ENCODE results near the gene ZNF580.

DNA sequence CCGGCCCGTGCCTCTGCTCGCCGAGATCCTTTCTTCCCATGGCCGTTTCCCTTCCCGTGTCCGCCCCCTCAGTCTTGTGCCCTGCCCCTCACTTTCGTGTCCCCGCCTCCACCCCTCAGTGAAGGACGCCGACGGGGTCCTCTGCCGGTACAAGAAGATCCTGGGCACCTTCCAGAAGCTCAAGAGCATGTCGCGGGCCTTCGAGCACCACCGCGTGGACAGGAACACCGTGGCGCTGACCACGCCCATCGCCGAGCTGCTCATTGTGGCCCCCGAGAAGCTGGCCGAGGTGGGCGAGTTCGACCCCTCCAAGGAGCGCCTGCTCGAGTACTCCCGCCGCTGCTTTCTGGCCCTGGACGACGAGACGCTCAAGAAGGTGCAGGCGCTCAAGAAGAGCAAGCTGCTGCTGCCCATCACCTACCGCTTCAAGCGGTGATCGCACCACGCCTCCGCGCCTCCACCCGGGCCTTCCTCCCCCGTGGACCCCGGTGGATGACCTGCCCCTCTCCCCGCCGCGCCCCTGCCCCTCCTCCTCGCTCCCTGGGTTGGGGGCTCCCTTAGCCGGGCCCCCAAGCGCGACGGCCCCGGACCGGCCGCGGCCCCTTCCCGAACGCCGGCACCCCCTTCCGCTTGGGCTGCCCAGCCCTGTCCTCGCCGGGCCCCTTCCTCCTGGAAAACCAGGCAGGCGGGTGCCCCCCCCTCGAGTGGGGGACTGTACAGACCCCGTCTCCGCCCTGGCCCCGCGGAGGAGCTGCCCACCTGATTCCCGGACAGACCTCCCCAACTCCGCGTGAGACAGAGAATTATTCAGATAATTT lies 11.7 kb downstream of the ZNF580 start:
- TF ChIP-seq TAF1 (IDR thresholded peaks at IDR 0.05; ENCODE audit: low read depth) (no peak), TCF12 (IDR thresholded peaks at IDR 0.05; ENCODE audit: low read depth) (no peak), TEAD4 (IDR thresholded peaks at IDR 0.05) (no peak), RAD21 (IDR thresholded peaks at IDR 0.05; ENCODE audit: low read depth) (no peak), CREB1 (IDR thresholded peaks at IDR 0.05; ENCODE audit: low read depth) (no peak), ZBTB7A (IDR thresholded peaks at IDR 0.05; ENCODE audit: low read depth) (no peak), YY1 (IDR thresholded peaks at IDR 0.05; ENCODE audit: low read depth) (no peak), FOXM1 (IDR thresholded peaks at IDR 0.05; ENCODE audit: borderline replicate concordance, low read depth) (no peak), EGR1 (IDR thresholded peaks at IDR 0.05) (no peak), EP300 (IDR thresholded peaks at IDR 0.05; ENCODE audit: borderline replicate concordance) (no peak)
- TF ChIP-seq, protein P1, sequence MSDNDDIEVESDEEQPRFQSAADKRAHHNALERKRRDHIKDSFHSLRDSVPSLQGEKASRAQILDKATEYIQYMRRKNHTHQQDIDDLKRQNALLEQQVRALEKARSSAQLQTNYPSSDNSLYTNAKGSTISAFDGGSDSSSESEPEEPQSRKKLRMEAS (IDR thresholded peaks at IDR 0.05): no peak
- TF ChIP-seq, protein P2, sequence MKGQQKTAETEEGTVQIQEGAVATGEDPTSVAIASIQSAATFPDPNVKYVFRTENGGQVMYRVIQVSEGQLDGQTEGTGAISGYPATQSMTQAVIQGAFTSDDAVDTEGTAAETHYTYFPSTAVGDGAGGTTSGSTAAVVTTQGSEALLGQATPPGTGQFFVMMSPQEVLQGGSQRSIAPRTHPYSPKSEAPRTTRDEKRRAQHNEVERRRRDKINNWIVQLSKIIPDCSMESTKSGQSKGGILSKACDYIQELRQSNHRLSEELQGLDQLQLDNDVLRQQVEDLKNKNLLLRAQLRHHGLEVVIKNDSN (IDR thresholded peaks at IDR 0.05): no peak

Data from Ishikawa (cell line).